PC-9 (cell line): ENCODE measurements around the gene PPM1A.

Experiments used
- EZH2 ChIP-seq: fragments of 200-600 bp; sonication (generic); IDR thresholded peaks from 2 replicates; pipeline ENCODE4 v1.8.0; 2017; ENCODE audit warnings: antibody characterized with exemption, low read depth
- TF ChIP-seq, protein P1 (sequence below): fragments of 200-600 bp; sonication (generic); conservative IDR thresholded peaks from 2 replicates; pipeline ENCODE4 v1.6.1; 2017; ENCODE audit warnings: mixed run types, antibody characterized with exemption, mild to moderate bottlenecking, moderate library complexity

DNA sequence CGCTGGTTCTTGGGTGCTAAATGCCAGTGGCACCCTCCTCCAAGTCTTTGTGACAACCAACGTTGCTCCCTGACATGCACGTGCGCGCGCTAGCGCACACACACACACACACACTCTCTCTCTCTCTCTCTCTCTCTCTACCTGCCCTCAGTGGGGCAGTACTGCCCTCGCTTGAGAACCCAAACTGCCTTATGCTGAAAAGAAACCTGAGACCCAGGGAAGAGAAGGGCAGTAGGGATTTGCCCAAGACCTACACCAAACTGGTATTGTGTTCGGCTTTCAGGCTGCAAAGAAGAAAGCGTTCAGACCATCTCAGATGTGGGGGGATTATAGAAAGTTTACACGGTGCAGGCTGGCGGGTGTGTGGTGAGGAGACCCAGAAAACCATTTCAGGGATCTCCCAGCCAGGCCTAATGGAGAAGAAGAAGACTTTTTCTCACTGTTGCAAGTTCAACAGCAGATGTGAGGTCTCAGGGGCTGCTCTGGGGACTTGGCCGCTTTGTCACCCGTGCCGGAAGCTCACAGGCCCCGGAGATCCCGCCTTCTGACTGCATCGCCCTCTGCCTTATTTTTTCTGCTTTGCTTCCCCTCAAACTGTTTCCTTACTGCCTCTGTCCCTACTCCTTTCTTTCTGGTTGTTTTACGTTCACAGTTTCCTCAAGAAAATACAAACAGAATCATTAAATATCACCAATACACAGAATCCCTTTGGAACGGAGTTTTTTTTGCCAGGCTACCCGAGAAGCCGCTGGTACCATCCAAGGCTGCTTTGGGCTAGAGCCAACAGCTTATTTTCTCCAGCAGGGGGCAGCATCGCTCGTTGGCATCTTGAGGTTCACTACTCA, 82.4 kb downstream of the PPM1A start:
- TF ChIP-seq, protein P1, sequence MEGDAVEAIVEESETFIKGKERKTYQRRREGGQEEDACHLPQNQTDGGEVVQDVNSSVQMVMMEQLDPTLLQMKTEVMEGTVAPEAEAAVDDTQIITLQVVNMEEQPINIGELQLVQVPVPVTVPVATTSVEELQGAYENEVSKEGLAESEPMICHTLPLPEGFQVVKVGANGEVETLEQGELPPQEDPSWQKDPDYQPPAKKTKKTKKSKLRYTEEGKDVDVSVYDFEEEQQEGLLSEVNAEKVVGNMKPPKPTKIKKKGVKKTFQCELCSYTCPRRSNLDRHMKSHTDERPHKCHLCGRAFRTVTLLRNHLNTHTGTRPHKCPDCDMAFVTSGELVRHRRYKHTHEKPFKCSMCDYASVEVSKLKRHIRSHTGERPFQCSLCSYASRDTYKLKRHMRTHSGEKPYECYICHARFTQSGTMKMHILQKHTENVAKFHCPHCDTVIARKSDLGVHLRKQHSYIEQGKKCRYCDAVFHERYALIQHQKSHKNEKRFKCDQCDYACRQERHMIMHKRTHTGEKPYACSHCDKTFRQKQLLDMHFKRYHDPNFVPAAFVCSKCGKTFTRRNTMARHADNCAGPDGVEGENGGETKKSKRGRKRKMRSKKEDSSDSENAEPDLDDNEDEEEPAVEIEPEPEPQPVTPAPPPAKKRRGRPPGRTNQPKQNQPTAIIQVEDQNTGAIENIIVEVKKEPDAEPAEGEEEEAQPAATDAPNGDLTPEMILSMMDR = peak; percentile 98
- TF ChIP-seq EZH2 = no peak
